IMR-90 (cell line): ENCODE measurements around the gene COL13A1. TPM values are rescaled to one million over a fixed set of nuclear protein-coding genes. Genes with fewer than 3 reads are reported as not detected.

Source experiments
- ATAC-seq: fragments of 200-7000 bp; cut with Tn5 transposase; 2 replicates; pipeline ENCODE4 v1.9.1; 2020; ENCODE audit warnings: low read depth, mild to moderate bottlenecking, moderate library complexity
- BruUV-seq: library from RNA; stranded (reverse); fragments of 400-500 nt; replicated peaks from 2 replicates; lab custom pipeline; 2021; lab: Mats Ljungman, UMichigan
- CTCF ChIA-PET: fragments of 300-600 bp; formaldehyde crosslinking; extraction: SDS; loops from one replicate; lab custom pipeline; 2021; ENCODE audit warnings: antibody characterized with exemption; lab: Yijun Ruan, JAX
- POLR2A ChIA-PET: fragments of 300-600 bp; sonication (Branson Sonifier 250); formaldehyde crosslinking; loops from one replicate; lab custom pipeline; 2022; ENCODE audit warnings: antibody characterized with exemption; ENCODE audit not compliant: unreplicated experiment; lab: Charles Lee
- DNase-seq: peaks from one replicate; pipeline ENCODE4 v3.0.0; 2013
- H2AFZ ChIP-seq: replicated peaks from 2 replicates; pipeline ENCODE3; 2013; ENCODE audit warnings: low read length, mild to moderate bottlenecking; ENCODE audit not compliant: poor library complexity
- H2AK5ac ChIP-seq: 2 replicates; pipeline ENCODE4 v1.6.1; 2013; ENCODE audit warnings: low read depth, low read length, inconsistent platforms
- H2AK9ac ChIP-seq: replicated peaks from 2 replicates; pipeline ENCODE3; 2013; ENCODE audit warnings: mild to moderate bottlenecking, low read depth, low read length, moderate library complexity; ENCODE audit not compliant: poor library complexity
- H2BK120ac ChIP-seq: 2 replicates; pipeline ENCODE4 v1.6.1; 2013; ENCODE audit warnings: low read depth, low read length, inconsistent platforms
- H2BK15ac ChIP-seq: 3 replicates; pipeline ENCODE4 v1.6.1; 2013; ENCODE audit warnings: low read depth, low read length, inconsistent platforms
- H2BK20ac ChIP-seq: 2 replicates; pipeline ENCODE4 v1.6.1; 2013; ENCODE audit warnings: low read depth, mild to moderate bottlenecking, inconsistent platforms, low read length, moderate library complexity
- H2BK5ac ChIP-seq: 2 replicates; pipeline ENCODE4 v1.6.1; 2013; ENCODE audit warnings: mild to moderate bottlenecking, low read depth, low read length, inconsistent platforms; ENCODE audit not compliant: poor library complexity, severe bottlenecking
- H3K14ac ChIP-seq: replicated peaks from 2 replicates; pipeline ENCODE4 v1.6.1; 2013; ENCODE audit warnings: low read depth, low read length, inconsistent platforms
- H3K18ac ChIP-seq: 2 replicates; pipeline ENCODE4 v1.6.1; 2013; ENCODE audit warnings: low read depth, low read length, control low read depth
- H3K23ac ChIP-seq: 2 replicates; pipeline ENCODE4 v1.6.1; 2013; ENCODE audit warnings: low read depth, low read length, inconsistent platforms
- H3K27ac ChIP-seq: 2 replicates; pipeline ENCODE4 v1.5.1; 2013; ENCODE audit warnings: mild to moderate bottlenecking, control low read depth, low read length; ENCODE audit not compliant: insufficient read depth
- H3K27me3 ChIP-seq: 2 replicates; pipeline ENCODE4 v1.6.1; 2013; ENCODE audit warnings: low read length; ENCODE audit not compliant: control insufficient read depth, insufficient read depth
- H3K36me3 ChIP-seq: 2 replicates; pipeline ENCODE4 v1.6.1; 2013; ENCODE audit warnings: low read length, mixed read lengths; ENCODE audit not compliant: control insufficient read depth, insufficient read depth
- H3K4ac ChIP-seq: 2 replicates; pipeline ENCODE4 v1.6.1; 2013; ENCODE audit warnings: low read depth, low read length, inconsistent platforms
- H3K4me1 ChIP-seq: 2 replicates; pipeline ENCODE4 v1.6.1; 2013; ENCODE audit warnings: low read length, mixed read lengths; ENCODE audit not compliant: control insufficient read depth, insufficient read depth
- H3K4me2 ChIP-seq: 2 replicates; pipeline ENCODE4 v1.6.1; 2013; ENCODE audit warnings: low read depth, mild to moderate bottlenecking, control low read depth, low read length, moderate library complexity
- H3K4me3 ChIP-seq: 2 replicates; pipeline ENCODE4 v1.5.1; 2013; ENCODE audit warnings: low read depth, mild to moderate bottlenecking, control low read depth, low read length, moderate library complexity; ENCODE audit not compliant: insufficient read depth
- H3K56ac ChIP-seq: 2 replicates; pipeline ENCODE4 v1.6.1; 2013; ENCODE audit warnings: low read length, inconsistent platforms; ENCODE audit not compliant: insufficient read depth; ENCODE audit errors: extremely low read depth
- H3K79me1 ChIP-seq, 2 experiments: 2 replicates each; pipeline ENCODE4 v1.6.1; 2013; ENCODE audit warnings: low read length in 2 of 2, inconsistent platforms in 1 of 2, low read depth in 1 of 2
- H3K9ac ChIP-seq: 2 replicates; pipeline ENCODE4 v1.6.1; 2013; ENCODE audit warnings: low read depth, low read length, control low read depth
- H3K9me1 ChIP-seq: 2 replicates; pipeline ENCODE4 v1.6.1; 2013; ENCODE audit warnings: low read length, inconsistent platforms; ENCODE audit not compliant: insufficient read depth
- H3K9me3 ChIP-seq: 2 replicates; pipeline ENCODE4 v1.6.1; 2013; ENCODE audit warnings: low read length; ENCODE audit not compliant: control insufficient read depth, insufficient read depth
- H4K20me1 ChIP-seq: 2 replicates; pipeline ENCODE4 v1.6.1; 2013; ENCODE audit warnings: low read length, inconsistent platforms; ENCODE audit not compliant: insufficient read depth
- H4K5ac ChIP-seq: 2 replicates; pipeline ENCODE4 v1.6.1; 2013; ENCODE audit warnings: mild to moderate bottlenecking, low read depth, low read length, control low read depth
- H4K8ac ChIP-seq, 2 experiments: 2 replicates each; pipeline ENCODE4 v1.6.1; 2013; ENCODE audit warnings: low read depth in 2 of 2, low read length in 2 of 2, control low read depth in 1 of 2, inconsistent platforms in 1 of 2
- H4K91ac ChIP-seq: 2 replicates; pipeline ENCODE4 v1.6.1; 2013; ENCODE audit warnings: low read depth, low read length, inconsistent platforms; ENCODE audit not compliant: insufficient read depth
- BHLHE40 ChIP-seq: fragments of 150-350 bp; IDR thresholded peaks from 2 replicates; pipeline ENCODE4 v1.6.1; 2016; ENCODE audit warnings: mild to moderate bottlenecking, low read depth, low read length
- CEBPB ChIP-seq: IDR thresholded peaks from 2 replicates; pipeline ENCODE4 v1.6.1; 2012; ENCODE audit warnings: low read depth, low read length, improper control_type of control experiment
- CHD1 ChIP-seq: IDR thresholded peaks from 2 replicates; pipeline ENCODE4 v1.6.1; 2012; ENCODE audit warnings: low read depth, low read length, improper control_type of control experiment
- CTCF ChIP-seq: conservative IDR thresholded peaks from 2 replicates; pipeline ENCODE4 v1.5.1; 2012; ENCODE audit warnings: mild to moderate bottlenecking, low read depth, low read length, improper control_type of control experiment
- ELK1 ChIP-seq: fragments of 150-350 bp; IDR thresholded peaks from 2 replicates; pipeline ENCODE4 v1.6.1; 2016; ENCODE audit warnings: low read depth, mild to moderate bottlenecking, low read length, moderate library complexity, borderline replicate concordance
- FOS ChIP-seq: fragments of 150-350 bp; IDR thresholded peaks from 2 replicates; pipeline ENCODE4 v1.6.1; 2016; ENCODE audit warnings: low read depth, low read length
- MAFK ChIP-seq: IDR thresholded peaks from 2 replicates; pipeline ENCODE4 v1.6.1; 2012; ENCODE audit warnings: low read depth, low read length, improper control_type of control experiment
- MAZ ChIP-seq: IDR thresholded peaks from 2 replicates; pipeline ENCODE4 v1.6.1; 2012; ENCODE audit warnings: low read depth, mild to moderate bottlenecking, low read length, improper control_type of control experiment, moderate library complexity, borderline replicate concordance
- MXI1 ChIP-seq: IDR thresholded peaks from 2 replicates; pipeline ENCODE4 v1.6.1; 2012; ENCODE audit warnings: low read depth, mild to moderate bottlenecking, low read length, moderate library complexity, borderline replicate concordance
- NFE2L2 ChIP-seq: fragments of 150-350 bp; IDR thresholded peaks from 2 replicates; pipeline ENCODE4 v1.6.1; 2016; ENCODE audit warnings: low read depth, mild to moderate bottlenecking, low read length
- POLR2A ChIP-seq: IDR thresholded peaks from 2 replicates; pipeline ENCODE4 v1.6.1; 2012; ENCODE audit warnings: mild to moderate bottlenecking, low read depth, low read length
- RAD21 ChIP-seq: IDR thresholded peaks from 2 replicates; pipeline ENCODE4 v1.6.1; 2012; ENCODE audit warnings: low read length, improper control_type of control experiment
- RCOR1 ChIP-seq: IDR thresholded peaks from 2 replicates; pipeline ENCODE4 v1.6.1; 2012; ENCODE audit warnings: mild to moderate bottlenecking, low read length, improper control_type of control experiment; ENCODE audit not compliant: insufficient replicate concordance
- RFX5 ChIP-seq: IDR thresholded peaks from 2 replicates; pipeline ENCODE4 v1.8.0; 2012; ENCODE audit warnings: low read depth, mild to moderate bottlenecking, low read length, moderate library complexity
- SMC3 ChIP-seq: fragments of 150-350 bp; IDR thresholded peaks from 2 replicates; pipeline ENCODE4 v1.6.1; 2016; ENCODE audit warnings: low read depth, mild to moderate bottlenecking, antibody characterized with exemption, low read length, moderate library complexity
- USF2 ChIP-seq: fragments of 150-350 bp; IDR thresholded peaks from 2 replicates; pipeline ENCODE4 v1.6.1; 2017; ENCODE audit warnings: mild to moderate bottlenecking, antibody characterized with exemption, low read length, low read depth
- WGBS, 2 experiments: methylation state at CpG; one replicate each; pipeline versions ENCODE4 v1.1.5 to v1.1.7; 2013; ENCODE audit warnings: missing lambda C conversion rate in 2 of 2; ENCODE audit not compliant: insufficient read length in 1 of 2; ENCODE audit errors: extremely low coverage in 2 of 2; 5-methylcytosine and 5-hydroxymethylcytosine counted together
- dilution Hi-C: fragments of 300-500 bp; cut with HindIII; formaldehyde crosslinking; loops from one replicate; pipeline ENCODE4 v1.14.3; 2018; ENCODE audit warnings: low sequenced_read_pairs; ENCODE audit not compliant: unreplicated experiment
- in situ Hi-C: fragments of 300-500 bp; cut with MboI; formaldehyde crosslinking; loops from 3 replicates; pipeline ENCODE4 v1.14.3; 2019; ENCODE audit warnings: low sequenced_read_pairs, inconsistent platforms, mixed read lengths
- intact Hi-C: fragments of 100-400 bp; cut with micrococcal nuclease; formaldehyde crosslinking; loops from 2 replicates; pipeline ENCODE4 v1.10.0; 2022
- polyA plus RNA-seq, 3 experiments: library from polyadenylated mRNA; depleted of rRNA; stranded (reverse); fragments of >200 nt; gene quantifications; 2 replicates each; pipeline ENCODE4 v1.2.3, GENCODE V29; 2012; ENCODE audit warnings: low replicate concordance in 1 of 3
- total RNA-seq: library from RNA; depleted of rRNA; stranded (reverse); fragments of >200 nt; gene quantifications from 2 replicates; pipeline ENCODE4 v1.2.3, GENCODE V29; 2012

COL13A1 gene
- total and polyA plus RNA-seq, 2 of the 4 experiments (the other 2 are of a cell fraction) = 12.2 to 31.3 TPM

- in situ Hi-C loops (no loop called here), dilution Hi-C loops (no loop called here), intact Hi-C loops (loop anchor here (5.0 kb wide), 2 partner anchors 46 to 64 kb away; partner anchors contain the start of gene COL13A1)
- H4K5ac ChIP-seq = peak overlapping the region; percentile 55
- H3K4me2 ChIP-seq = peak overlapping the region; percentile 44
- no TSS peak for BruUV-seq
- H2BK120ac ChIP-seq = peak overlapping the region; percentile 96
- H2AK9ac ChIP-seq = peak overlapping the region; percentile 91
- H2BK15ac ChIP-seq = peak overlapping the region; percentile 75; the same call in 1 of the 3 replicates
- H2AFZ ChIP-seq = peak overlapping the region; percentile 89
- H3K79me1 ChIP-seq = peaks cover 17 to 63% of the 10 kb centered on the region in 2 experiments; a peak in 3 of 4 replicates
- H4K91ac ChIP-seq = peak overlapping the region; percentile 91
- H3K36me3 ChIP-seq = no peaks in the 10 kb centered on the region
- ATAC-seq (no peak), DNase-seq (no peak)
- 90% methylated on average over 3 of the region's 5 CpGs; no CpG with 5 or more reads in 1 of the 2 experiments for WGBS, 2 experiments
- peak overlapping the region; percentile 45 for H3K9ac ChIP-seq
- H3K4me3 ChIP-seq = no peak overlapping the region
- CTCF ChIA-PET = no interaction called here
- H3K9me1 ChIP-seq = peaks cover 29% of the 10 kb centered on the region
- H3K9me3 ChIP-seq = no peaks in the 10 kb centered on the region
- peaks cover 37% of the 10 kb centered on the region for H3K4me1 ChIP-seq
- H3K56ac ChIP-seq = peak overlapping the region; percentile 75
- POLR2A ChIA-PET = no interaction called here
- no peaks in the 10 kb centered on the region for H3K27me3 ChIP-seq
- peak overlapping the region; percentile 93 for H3K14ac ChIP-seq
- H3K27ac ChIP-seq = peak overlapping the region; percentile 70
- peak overlapping the region; percentile 34; the same call in 1 of the 2 replicates for H3K18ac ChIP-seq
- H2BK20ac ChIP-seq = peak overlapping the region; percentile 82
- TF ChIP-seq BHLHE40 (no peak), USF2 (no peak), RCOR1 (no peak), SMC3 (no peak), MXI1 (no peak), CHD1 (no peak), NFE2L2 (no peak), RFX5 (no peak), CTCF (no peak), RAD21 (no peak), MAZ (no peak), MAFK (no peak), ELK1 (no peak), FOS (no peak), POLR2A (no peak), CEBPB (no peak)
- peak overlapping the region; percentile 32 for H2AK5ac ChIP-seq
- H4K8ac ChIP-seq = peak overlapping the region; percentile 88 to 98
- H4K20me1 ChIP-seq = 0 out of 2 replicates have a peak, but pooled peaks cover 5% of the 10 kb centered on the region
- H2BK5ac ChIP-seq = peak overlapping the region; percentile 86
- H3K4ac ChIP-seq = peak overlapping the region; percentile 94
- peak overlapping the region; percentile 88 for H3K23ac ChIP-seq
Observed at GRCh38 chr10:69866246-69866687, 64.6 kb downstream of the COL13A1 start.
